Suppressor macrophage treated with lipopolysaccharide for 1 hour (primary cell): ENCODE results near the gene APBA3.
"Not testable (repeated sequence)": the region's sequence is repeated elsewhere in the genome, so short reads cannot be mapped to it uniquely, and the experiment has no call there.

ENCODE experiments used
- DNase-seq, 3 donors: peaks; one replicate each; pipeline ENCODE4 v3.0.0-alpha.2; 2020 to 2022

The APBA3 gene

GRCh38 chr19:3771000-3771905 is 9.8 kb upstream of the APBA3 start:
- no peak for DNase-seq

- no peak for DNase-seq
Observed at GRCh38 chr19:3770136-3770999, 8.9 kb upstream of the APBA3 start.

GRCh38 chr19:3769494-3769893 is 8.0 kb upstream of the APBA3 start:
- DNase-seq: no peak

GRCh38 chr19:3768748-3769099 is 7.2 kb upstream of the APBA3 start:
- no peak for DNase-seq

- no peak for DNase-seq
Observed at GRCh38 chr19:3768015-3768747, 6.7 kb upstream of the APBA3 start.

GRCh38 chr19:3767050-3767449 is 5.6 kb upstream of the APBA3 start:
- no peak for DNase-seq

- no peak for DNase-seq
Observed at GRCh38 chr19:3766520-3766919, 5.0 kb upstream of the APBA3 start.

GRCh38 chr19:3765757-3766156 is 4.3 kb upstream of the APBA3 start:
- DNase-seq: not testable (repeated sequence)

- no peak for DNase-seq
Observed at GRCh38 chr19:3765121-3765520, 3.6 kb upstream of the APBA3 start.

GRCh38 chr19:3762501-3763459 is 1.3 kb upstream of the APBA3 start, which contains the start of gene MRPL54:
Gene MRPL54 (plus strand): TSS chr19:3762682. CDS start chr19:3762701, 19 bp downstream.
- DNase-seq: peak; percentile 100

- no peak for DNase-seq
Observed at GRCh38 chr19:3762130-3762473, 610 bp upstream of the APBA3 start.

GRCh38 chr19:3760871-3761361 is 576 bp downstream of the APBA3 start:
- no peak for DNase-seq

GRCh38 chr19:3759482-3760254 is 1.8 kb downstream of the APBA3 start:
- no peak for DNase-seq

- not testable (repeated sequence) for DNase-seq
Observed at GRCh38 chr19:3758297-3758696, 3.2 kb downstream of the APBA3 start.

- not testable (repeated sequence) for DNase-seq
Observed at GRCh38 chr19:3757705-3758104, 3.8 kb downstream of the APBA3 start.

GRCh38 chr19:3753631-3754410 is 7.7 kb downstream of the APBA3 start:
- DNase-seq: no peak

GRCh38 chr19:3752492-3752891 is 9.0 kb downstream of the APBA3 start:
- DNase-seq: no peak

- no peak for DNase-seq
Observed at GRCh38 chr19:3751236-3751635, 10.3 kb downstream of the APBA3 start.

GRCh38 chr19:3750211-3750610 is 11.3 kb downstream of the APBA3 start:
- DNase-seq: no peak

GRCh38 chr19:3748965-3749364 is 12.5 kb downstream of the APBA3 start:
- DNase-seq: no peak
